Activated CD4-positive, alpha-beta T cell treated with anti-CD3 and anti-CD28 coated beads for 36 hours (primary cell): ENCODE data around the gene FLOT2. TPM values are rescaled to one million over a fixed set of nuclear protein-coding genes. Genes with fewer than 3 reads are reported as not detected.
"Not testable (repeated sequence)": the region's sequence is repeated elsewhere in the genome, so short reads cannot be mapped to it uniquely, and the experiment has no call there.

Source experiments
- ATAC-seq: fragments of 200-7000 bp; cut with Tn5 transposase; one replicate; pipeline ENCODE4 v1.10.0; 2021; ENCODE audit warnings: mild to moderate bottlenecking, moderate library complexity
- CTCF ChIA-PET: fragments of 350-600 bp; sonication (Branson Sonifier 250); formaldehyde crosslinking; loops from one replicate; lab custom pipeline; 2021; ENCODE audit warnings: antibody characterized with exemption; lab: Charles Lee
- POLR2A ChIA-PET: fragments of 350-600 bp; sonication (Branson Sonifier 250); formaldehyde crosslinking; loops from one replicate; lab custom pipeline; 2021; ENCODE audit warnings: antibody characterized with exemption, inconsistent platforms; lab: Charles Lee
- DNase-seq: peaks from one replicate; pipeline ENCODE4 v3.0.0-alpha.2; 2020
- H3K27ac Mint-ChIP-seq: one replicate; pipeline ENCODE4 v1.8.0; 2021; ENCODE audit warnings: mixed read lengths
- H3K27me3 Mint-ChIP-seq: one replicate; pipeline ENCODE4 v1.8.0; 2021; ENCODE audit warnings: mixed read lengths
- H3K36me3 Mint-ChIP-seq: one replicate; pipeline ENCODE4 v1.8.0; 2021; ENCODE audit warnings: low read depth, mixed read lengths
- H3K4me1 Mint-ChIP-seq: one replicate; pipeline ENCODE4 v1.8.0; 2021; ENCODE audit warnings: mixed read lengths
- H3K4me3 Mint-ChIP-seq: one replicate; pipeline ENCODE4 v1.8.0; 2021; ENCODE audit warnings: mild to moderate bottlenecking, moderate library complexity, mixed read lengths
- H3K9me3 Mint-ChIP-seq: one replicate; pipeline ENCODE4 v1.8.0; 2021; ENCODE audit warnings: low read depth, mixed read lengths
- intact Hi-C, 2 experiments: fragments of 100-400 bp; cut with DNase I in 1 of 2; cut with micrococcal nuclease in 1 of 2; formaldehyde crosslinking; loops; one replicate each; pipeline versions ENCODE4 v1.14.2 to v1.15.1; 2022 to 2024; cut with DNase I, micrococcal nuclease
- total RNA-seq, 2 experiments: library from RNA; stranded (reverse); gene quantifications; one replicate each; pipeline ENCODE4 v1.2.3, GENCODE V29; 2021

Gene FLOT2
- total RNA-seq, 2 experiments from 2014 or later = 81.3 to 88.4 TPM

DNA sequence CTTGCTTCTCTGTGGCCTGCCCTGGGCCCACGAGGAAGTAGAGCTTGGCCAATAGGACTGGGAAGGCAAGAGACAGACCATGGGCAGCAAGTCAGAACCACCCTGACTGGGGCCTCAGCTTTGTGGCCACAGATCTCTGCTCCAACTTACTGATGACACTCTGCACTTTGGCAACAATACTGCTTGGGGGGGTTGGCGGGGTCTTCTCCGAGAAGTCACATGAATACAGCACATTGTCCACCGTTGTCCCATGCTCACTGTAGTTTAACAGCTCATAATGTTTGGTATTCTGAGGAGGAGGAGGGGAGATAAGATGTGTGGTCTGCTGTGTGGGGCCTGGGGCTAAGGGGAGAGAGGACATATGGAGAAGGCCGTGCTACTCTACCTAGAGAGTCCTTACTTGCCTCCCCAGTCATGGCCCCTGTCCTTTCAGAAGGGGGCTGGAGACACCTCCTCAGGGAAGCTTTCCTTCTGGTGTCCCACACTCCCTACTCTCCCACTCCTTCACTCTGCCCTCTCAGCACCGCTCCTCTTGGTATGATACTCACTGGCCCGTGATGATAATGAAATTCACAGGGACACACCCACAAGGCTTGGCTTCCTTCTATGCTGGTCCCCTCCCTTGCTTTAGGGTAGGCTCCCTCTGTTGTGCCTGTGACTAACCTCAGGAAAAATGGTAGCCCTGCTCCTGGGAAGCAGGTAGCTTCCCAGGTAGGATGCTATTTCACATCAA lies 9.3 kb upstream of the FLOT2 start:
- Mint-ChIP-seq H3K4me1 (peaks cover 7% of the 10 kb centered on the region), H3K9me3 (no peaks in the 10 kb centered on the region), H3K27me3 (no peaks in the 10 kb centered on the region), H3K4me3 (no peak overlapping the region), H3K27ac (no peak overlapping the region), H3K36me3 (peaks cover 32% of the 10 kb centered on the region)
- ATAC-seq (no peak), DNase-seq (no peak)
- ChIA-PET CTCF (interaction anchor here (0.6 to 4.9 kb wide), 11 partner anchors 11 to 177 kb away, joined by 3 to 25 read pairs (median 4); no protein-coding TSS in a partner anchor), POLR2A (interaction anchor here (0.5 kb wide), 1 partner anchor 21 kb away, joined by 3 read pairs; no protein-coding TSS in a partner anchor)
- intact Hi-C loops = no loop called here

DNA sequence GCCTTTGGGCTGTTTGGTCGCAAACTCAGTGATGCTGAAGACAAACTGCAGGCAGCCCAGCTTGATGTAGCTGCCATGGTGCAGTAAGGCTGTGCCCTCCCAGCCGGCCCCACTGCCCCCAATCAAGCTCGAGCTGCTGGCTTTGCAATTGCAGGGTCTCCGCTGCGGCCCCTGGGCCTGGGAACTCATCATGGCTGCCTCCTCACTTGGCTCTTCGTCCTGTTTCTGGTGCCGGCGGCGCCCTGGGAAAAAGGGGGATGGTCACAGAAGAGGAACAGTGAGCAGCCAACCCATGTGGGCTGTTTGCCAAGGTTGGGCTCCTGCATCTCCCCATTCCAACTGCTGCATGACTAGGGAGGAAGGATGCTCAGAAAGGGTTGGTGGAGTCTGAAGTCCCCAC lies 8.7 kb upstream of the FLOT2 start:
- Mint-ChIP-seq H3K36me3 (peaks cover 33% of the 10 kb centered on the region), H3K4me1 (peaks cover 12% of the 10 kb centered on the region), H3K9me3 (no peaks in the 10 kb centered on the region), H3K27me3 (no peaks in the 10 kb centered on the region), H3K4me3 (no peak overlapping the region), H3K27ac (no peak overlapping the region)
- DNase-seq = no peak
- ChIA-PET CTCF (interaction anchor here (0.6 to 4.9 kb wide), 6 partner anchors 11 to 179 kb away, joined by 3 to 25 read pairs (median 12); no protein-coding TSS in a partner anchor), POLR2A (interaction anchor here (0.5 kb wide), 1 partner anchor 22 kb away, joined by 3 read pairs; no protein-coding TSS in a partner anchor)
- ATAC-seq = no peak
- intact Hi-C loops = no loop called here

DNA sequence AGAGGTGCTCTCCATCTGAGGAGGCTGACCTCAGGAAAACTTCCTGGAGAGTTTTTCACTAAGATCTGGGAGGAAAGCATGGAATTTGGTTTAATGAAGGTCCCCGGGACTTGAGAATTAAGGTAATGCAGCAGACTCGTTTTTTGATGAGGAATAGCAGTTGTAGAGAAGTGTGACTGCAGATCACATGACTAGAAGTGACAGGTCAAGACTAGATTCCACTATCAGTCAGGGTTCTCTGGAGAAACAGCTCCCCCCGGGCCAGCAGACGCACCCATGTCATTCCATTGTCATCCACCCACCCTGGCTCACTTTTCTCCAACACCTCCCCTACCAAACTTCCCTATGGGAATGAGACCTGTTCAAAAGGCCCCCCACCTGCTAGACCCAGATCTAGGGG lies 7.3 kb upstream of the FLOT2 start:
- Mint-ChIP-seq H3K36me3 (peaks cover 29% of the 10 kb centered on the region), H3K9me3 (no peaks in the 10 kb centered on the region)
- POLR2A ChIA-PET = no interaction called here

DNA sequence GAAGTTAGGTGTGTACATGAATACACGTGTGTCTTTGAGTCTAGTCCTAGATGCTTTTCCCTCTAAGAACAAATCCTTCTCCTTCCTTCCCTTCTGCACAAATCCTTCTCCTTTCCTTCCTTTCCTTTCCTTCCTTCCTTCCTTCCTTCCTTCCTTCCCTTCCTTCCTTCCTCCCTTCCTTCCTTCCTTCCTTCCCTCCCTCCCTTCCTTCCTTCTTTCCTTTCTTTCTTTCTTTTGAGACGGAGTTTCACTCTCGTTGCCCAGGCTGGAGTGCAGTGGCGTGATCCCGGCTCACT lies 6.0 kb upstream of the FLOT2 start:
- Mint-ChIP-seq H3K36me3 (peaks cover 25% of the 10 kb centered on the region), H3K27ac (peak overlapping the region; percentile 6), H3K4me1 (peaks cover 31% of the 10 kb centered on the region), H3K4me3 (peak overlapping the region; percentile 87)
- intact Hi-C loops = loop anchor here (1.0 to 5.0 kb wide), 11 partner anchors 49 to 258 kb away; partner anchors contain the start of genes BLTP2 (in 1 of the 2), FAM222B (in 1 of the 2), NEK8 (in 1 of the 2) and RPL23A (in 1 of the 2)
- DNase-seq, POLR2A ChIA-PET, H3K9me3 Mint-ChIP-seq, ATAC-seq, H3K27me3 Mint-ChIP-seq: not testable (repeated sequence)
- CTCF ChIA-PET = interaction anchor here (0.7 to 2.9 kb wide), 6 partner anchors 10 to 533 kb away, joined by 3 to 13 read pairs (median 4); partner anchors contain the start of gene VTN

More for the DNA sequence above, 7.3 kb upstream of the FLOT2 start:
- ATAC-seq = no peak
- no peak for DNase-seq
- CTCF ChIA-PET = interaction anchor here (0.7 to 4.9 kb wide), 7 partner anchors 13 to 178 kb away, joined by 3 to 25 read pairs (median 4); no protein-coding TSS in a partner anchor
- H3K4me3 Mint-ChIP-seq = no peak overlapping the region
- H3K27ac Mint-ChIP-seq = no peak overlapping the region
- no peaks in the 10 kb centered on the region for H3K27me3 Mint-ChIP-seq
- intact Hi-C loops = loop anchor here in 1 of 2 experiments (5.0 kb wide), 1 partner anchor 242 kb away; the partner anchor contains the start of genes SDF2 and SUPT6H
- H3K4me1 Mint-ChIP-seq = peaks cover 21% of the 10 kb centered on the region

DNA sequence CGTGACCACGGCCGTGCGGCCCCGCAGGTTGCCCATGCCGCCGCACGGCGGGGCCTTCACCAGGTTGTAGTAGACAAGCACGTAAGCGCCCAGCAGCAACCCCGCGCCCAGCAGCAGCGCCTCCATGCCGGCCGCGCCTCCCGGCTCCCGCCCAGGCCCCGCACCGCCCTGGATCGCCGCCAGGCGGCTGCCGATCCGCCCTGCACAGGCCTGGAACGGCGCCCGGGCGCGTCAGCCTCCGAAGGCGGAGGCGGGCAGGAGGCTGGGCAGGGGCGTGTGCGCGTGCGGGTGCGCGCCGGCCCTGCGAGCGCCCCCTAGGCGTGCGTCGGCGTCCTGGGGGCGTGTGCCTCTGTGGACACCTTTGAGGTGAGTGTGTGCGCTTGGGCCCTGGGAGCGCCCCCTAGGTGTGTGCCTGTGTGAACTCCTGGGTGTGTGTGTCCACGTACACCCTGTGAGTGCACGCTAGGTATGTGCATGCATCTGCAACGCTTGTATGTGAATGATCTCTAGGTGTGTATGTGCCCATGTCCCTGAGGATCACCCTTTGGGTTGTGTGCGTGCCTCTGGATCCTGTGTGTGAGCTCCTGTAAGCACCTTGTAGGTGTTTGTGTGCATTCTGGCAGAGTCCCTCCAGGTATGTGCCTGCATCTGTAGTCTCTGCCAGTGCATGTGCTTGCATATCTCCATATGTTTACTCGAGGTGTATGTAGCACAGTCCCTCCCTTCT lies 5.4 kb upstream of the FLOT2 start, which contains the start of gene DHRS13:
DHRS13 (minus strand) TSS at position 261 of the 727 bp plus-strand sequence; CDS start at position 126, 135 bp downstream.
- H3K4me1 Mint-ChIP-seq = peaks cover 34% of the 10 kb centered on the region
- intact Hi-C loops = loop anchor here (1.0 to 5.0 kb wide), 11 partner anchors 49 to 258 kb away; partner anchors contain the start of genes BLTP2 (in 1 of the 2), FAM222B (in 1 of the 2), NEK8 (in 1 of the 2) and RPL23A (in 1 of the 2)
- ATAC-seq = peak; percentile 89
- H3K9me3 Mint-ChIP-seq = no peaks in the 10 kb centered on the region
- no peaks in the 10 kb centered on the region for H3K27me3 Mint-ChIP-seq
- peaks cover 29% of the 10 kb centered on the region for H3K36me3 Mint-ChIP-seq
- H3K4me3 Mint-ChIP-seq = peak within 1 kb of the TSS; percentile 87
- H3K27ac Mint-ChIP-seq = peak within 1 kb of the TSS; percentile 92
- DNase-seq = peak; percentile 97
- POLR2A ChIA-PET = interaction anchor here (1.1 to 1.2 kb wide), 2 partner anchors 8 to 139 kb away, joined by 4 read pairs; no protein-coding TSS in a partner anchor
- CTCF ChIA-PET = interaction anchor here (0.6 to 2.9 kb wide), 19 partner anchors 9 to 533 kb away, joined by 3 to 13 read pairs (median 4); partner anchors contain the start of gene VTN

DNA sequence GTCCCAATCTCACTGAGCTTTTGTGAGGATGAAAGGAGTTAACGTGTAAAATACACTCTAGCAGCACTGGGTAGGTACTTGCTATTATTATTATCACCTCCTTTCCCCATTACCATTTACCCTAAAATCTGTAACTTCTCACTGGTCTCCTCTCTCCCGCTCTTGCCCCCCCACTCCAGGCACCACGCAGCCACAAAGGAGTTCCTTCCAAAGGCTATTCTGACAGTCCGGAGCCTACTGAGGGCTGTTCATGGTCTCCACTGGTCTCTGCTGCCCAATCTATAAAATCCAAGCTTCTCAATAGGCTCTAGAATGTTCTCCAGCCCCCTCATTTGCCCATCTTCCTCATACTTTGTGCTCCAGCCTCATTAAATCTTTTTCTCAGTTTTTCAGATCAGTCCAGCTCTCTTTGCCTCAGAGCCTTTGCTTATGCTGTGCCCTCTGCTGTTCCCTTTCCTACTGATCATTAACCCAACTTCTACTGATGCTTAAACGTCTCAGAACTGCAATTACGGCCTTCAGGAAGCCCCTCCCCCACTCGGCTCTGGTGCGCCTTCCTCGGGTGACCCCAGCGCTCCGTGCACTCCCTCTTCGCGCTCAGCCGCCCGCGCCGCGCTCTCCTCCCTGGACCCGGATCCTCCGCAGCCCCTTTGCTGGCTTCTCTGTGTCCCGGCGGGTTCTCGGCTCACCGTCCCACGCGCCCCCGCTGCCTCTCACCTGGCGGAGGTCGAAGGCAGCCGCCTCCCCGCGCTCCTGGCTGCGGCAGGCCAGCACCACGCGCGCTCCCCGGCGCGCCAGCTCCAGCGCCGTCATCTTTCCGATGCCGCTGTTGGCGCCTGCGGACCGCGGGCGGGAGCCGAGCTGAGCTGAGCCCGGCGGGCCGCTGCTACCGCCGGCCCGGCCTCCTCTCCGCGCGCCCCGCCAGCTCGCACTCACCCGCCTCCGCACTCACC lies 4.6 kb upstream of the FLOT2 start:
- H3K36me3 Mint-ChIP-seq = peaks cover 31% of the 10 kb centered on the region
- H3K4me1 Mint-ChIP-seq = peaks cover 39% of the 10 kb centered on the region
- ChIA-PET CTCF (interaction anchor here (0.6 to 2.9 kb wide), 26 partner anchors 10 to 241 kb away, joined by 3 to 13 read pairs (median 3); partner anchors contain the start of gene FAM222B), POLR2A (interaction anchor here (1.1 to 1.2 kb wide), 2 partner anchors 9 to 139 kb away, joined by 4 read pairs; no protein-coding TSS in a partner anchor)
- H3K9me3 Mint-ChIP-seq = no peaks in the 10 kb centered on the region
- peak overlapping the region; percentile 92 for H3K27ac Mint-ChIP-seq
- no peaks in the 10 kb centered on the region for H3K27me3 Mint-ChIP-seq
- intact Hi-C loops = loop anchor here in 1 of 2 experiments (5.0 kb wide), 1 partner anchor 240 kb away; the partner anchor contains the start of genes SDF2 and SUPT6H
- peak; percentile 35 for ATAC-seq
- H3K4me3 Mint-ChIP-seq = peak overlapping the region; percentile 87
- peak; percentile 74 for DNase-seq

DNA sequence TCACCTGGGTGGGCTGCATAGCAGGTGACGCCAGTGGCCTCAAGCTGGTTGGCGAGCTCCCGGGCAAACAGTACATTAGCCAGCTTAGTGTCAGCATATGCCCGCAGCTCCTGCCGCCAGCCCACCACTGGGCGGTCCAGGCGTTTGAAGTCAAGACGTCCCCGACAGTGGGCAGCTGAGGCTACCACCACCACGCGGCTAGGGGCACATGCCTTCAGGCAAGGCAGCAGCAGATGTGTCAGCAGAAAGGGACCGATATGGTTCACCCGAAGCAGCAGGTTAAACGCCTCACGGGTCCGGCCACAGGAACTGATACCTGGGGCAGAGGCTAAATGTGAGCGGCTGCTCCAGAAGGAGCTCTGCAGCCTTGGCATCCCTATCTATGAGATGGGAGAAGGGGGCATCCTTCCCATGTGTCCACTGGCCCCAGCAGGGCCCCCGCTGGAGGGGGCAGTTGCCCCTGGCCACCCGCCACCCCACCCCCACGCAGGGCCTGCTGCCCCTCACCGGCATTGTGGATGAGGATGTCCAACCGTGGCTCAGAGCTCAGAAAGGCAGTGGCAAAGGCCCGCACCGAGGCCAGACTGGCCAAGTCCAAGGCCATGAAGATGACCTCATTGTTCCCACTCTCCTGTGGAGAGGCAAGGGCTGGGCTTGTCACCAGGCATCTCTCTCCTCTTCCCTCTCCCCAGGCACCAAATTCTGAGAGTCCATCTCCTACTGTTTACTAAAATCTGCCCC lies 3.6 kb upstream of the FLOT2 start:
- Mint-ChIP-seq H3K9me3 (no peaks in the 10 kb centered on the region), H3K4me1 (peaks cover 45% of the 10 kb centered on the region), H3K27ac (peak overlapping the region; percentile 92), H3K36me3 (peaks cover 30% of the 10 kb centered on the region), H3K4me3 (peak overlapping the region; percentile 87), H3K27me3 (no peaks in the 10 kb centered on the region)
- ATAC-seq (no peak), DNase-seq (no peak)
- ChIA-PET CTCF (interaction anchor here (0.7 to 2.9 kb wide), 14 partner anchors 9 to 227 kb away, joined by 3 to 13 read pairs (median 3); partner anchors contain the start of gene FAM222B), POLR2A (no interaction called here)
- intact Hi-C loops = loop anchor here in 1 of 2 experiments (5.0 kb wide), 1 partner anchor 239 kb away; the partner anchor contains the start of genes SDF2 and SUPT6H

DNA sequence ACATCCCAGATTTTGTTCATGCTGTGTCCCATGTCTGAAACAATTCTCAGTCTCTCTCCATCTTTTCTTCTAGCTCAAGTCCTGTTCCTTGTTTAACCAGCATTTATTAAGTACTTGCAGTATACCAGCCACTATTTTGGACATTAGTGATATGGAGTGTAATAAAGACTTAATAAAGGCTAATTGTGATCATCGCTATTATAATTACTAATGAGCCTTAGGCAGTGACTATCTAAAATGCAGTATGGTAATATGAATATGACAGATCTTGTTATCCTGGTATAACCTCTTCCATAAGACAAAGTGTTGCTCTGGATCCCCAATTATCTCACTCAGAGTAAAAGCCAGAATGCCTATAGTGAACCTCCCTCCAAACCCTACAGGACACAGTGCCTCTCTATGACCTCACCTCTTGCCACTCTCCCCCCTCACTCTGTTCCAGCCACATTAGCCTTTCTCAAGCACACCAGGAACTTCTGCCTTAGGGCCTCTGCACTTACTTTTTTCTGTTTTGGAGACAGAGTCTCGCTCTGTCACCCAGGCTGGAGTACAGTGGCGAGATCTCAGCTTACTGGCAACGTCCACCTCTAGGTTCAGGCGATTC lies 1.8 kb upstream of the FLOT2 start:
- H3K4me3 Mint-ChIP-seq = no peak overlapping the region
- POLR2A ChIA-PET = interaction anchor here (0.6 to 1.1 kb wide), 2 partner anchors 81 to 171 kb away, joined by 4 to 5 read pairs; partner anchors contain the start of gene NEK8
- intact Hi-C loops = no loop called here
- H3K4me1 Mint-ChIP-seq = peaks cover 57% of the 10 kb centered on the region
- DNase-seq (no peak), ATAC-seq (no peak)
- H3K27me3 Mint-ChIP-seq = no peaks in the 10 kb centered on the region
- H3K27ac Mint-ChIP-seq = no peak overlapping the region
- H3K36me3 Mint-ChIP-seq = peaks cover 31% of the 10 kb centered on the region
- no peaks in the 10 kb centered on the region for H3K9me3 Mint-ChIP-seq
- CTCF ChIA-PET = interaction anchor here (0.7 to 2.5 kb wide), 11 partner anchors 9 to 172 kb away, joined by 3 to 12 read pairs (median 5); partner anchors contain the start of genes FAM222B and NEK8

DNA sequence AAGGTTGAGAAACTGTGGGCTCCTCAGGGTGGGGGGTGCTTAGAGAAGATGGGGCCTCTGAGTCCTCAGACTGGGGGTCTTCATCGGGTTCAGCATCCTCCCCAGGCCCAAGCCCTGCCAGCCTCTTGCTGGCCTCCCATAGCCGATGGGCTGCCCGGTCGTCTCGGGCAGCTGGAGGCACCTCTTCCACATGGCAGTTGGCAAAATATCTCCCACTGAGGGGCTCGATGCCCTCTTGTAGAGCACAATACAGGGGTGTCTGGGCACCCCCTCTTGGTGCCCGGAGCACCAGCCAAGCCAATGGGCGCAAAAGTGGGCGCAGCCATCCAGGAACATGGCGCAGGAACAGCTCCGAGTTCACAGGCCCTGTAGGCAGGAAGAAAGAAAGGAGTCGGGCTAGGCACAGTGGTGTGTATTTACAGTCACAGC lies 1.0 kb upstream of the FLOT2 start:
- ATAC-seq (no peak), DNase-seq (no peak)
- H3K9me3 Mint-ChIP-seq = no peaks in the 10 kb centered on the region
- no peak overlapping the region for H3K27ac Mint-ChIP-seq
- no peak overlapping the region for H3K4me3 Mint-ChIP-seq
- CTCF ChIA-PET = interaction anchor here (0.5 to 2.5 kb wide), 19 partner anchors 9 to 171 kb away, joined by 3 to 12 read pairs (median 4); partner anchors contain the start of genes FAM222B and NEK8
- POLR2A ChIA-PET = interaction anchor here (0.7 to 1.1 kb wide), 2 partner anchors 170 to 807 kb away, joined by 4 to 5 read pairs; partner anchors contain the start of gene NEK8
- H3K27me3 Mint-ChIP-seq = no peaks in the 10 kb centered on the region
- intact Hi-C loops = no loop called here
- peaks cover 31% of the 10 kb centered on the region for H3K36me3 Mint-ChIP-seq
- H3K4me1 Mint-ChIP-seq = peaks cover 65% of the 10 kb centered on the region
